ENCODE data around the gene SLC27A4.

SLC27A4 gene

DNA sequence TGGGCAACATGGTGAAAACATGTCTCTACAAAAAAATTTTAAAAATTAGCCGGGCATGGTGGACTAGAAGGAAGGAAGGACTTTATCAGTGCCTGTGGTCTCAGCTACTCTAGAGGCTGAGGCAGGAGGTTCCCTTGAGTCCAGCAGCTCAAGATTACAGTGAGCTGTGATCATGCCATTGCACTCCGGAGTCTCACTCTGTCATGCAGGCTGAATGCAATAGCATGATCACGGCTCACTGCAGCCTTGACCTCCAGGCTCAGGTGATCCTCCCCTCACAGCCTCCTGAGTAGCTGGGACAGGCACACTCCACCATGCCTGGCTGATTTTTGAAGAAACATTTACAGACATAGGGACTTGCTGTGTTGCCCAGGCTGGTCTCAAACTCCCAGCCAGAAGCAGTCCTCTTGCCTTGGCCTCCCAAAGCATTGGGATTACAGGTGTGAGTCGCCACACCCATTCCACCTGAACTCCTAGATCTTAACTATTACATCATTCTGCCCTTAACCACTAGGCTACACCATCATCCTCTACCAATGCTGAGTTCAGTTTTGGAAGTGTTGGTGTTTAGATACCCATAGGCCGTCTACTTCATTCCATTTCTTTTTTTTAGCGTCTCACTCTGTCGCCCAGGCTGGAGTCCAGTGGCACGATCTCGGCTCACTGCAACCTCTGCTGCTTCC is 28.8 kb downstream of the SLC27A4 start:
- FAIRE-seq: no peak

DNA sequence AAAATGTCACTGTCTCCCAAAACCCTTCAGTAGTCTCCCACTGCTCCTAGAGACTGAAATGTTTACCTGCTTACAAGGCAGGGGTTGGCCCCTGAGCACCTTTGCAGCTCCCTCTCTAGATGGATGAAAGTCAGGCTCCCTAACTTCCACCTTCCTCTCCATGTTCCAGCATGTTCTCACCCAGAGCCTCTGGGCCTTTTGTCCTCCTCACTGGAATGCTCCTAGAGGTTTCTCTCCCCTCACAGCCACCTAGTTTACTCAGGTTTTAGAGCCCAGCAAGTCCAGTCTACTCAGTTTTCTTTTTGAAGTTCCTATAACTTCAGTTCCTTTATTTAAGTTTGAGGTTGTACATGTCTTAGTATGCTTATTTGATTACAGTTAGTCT is 30.0 kb downstream of the SLC27A4 start:
- FAIRE-seq: no peak

DNA sequence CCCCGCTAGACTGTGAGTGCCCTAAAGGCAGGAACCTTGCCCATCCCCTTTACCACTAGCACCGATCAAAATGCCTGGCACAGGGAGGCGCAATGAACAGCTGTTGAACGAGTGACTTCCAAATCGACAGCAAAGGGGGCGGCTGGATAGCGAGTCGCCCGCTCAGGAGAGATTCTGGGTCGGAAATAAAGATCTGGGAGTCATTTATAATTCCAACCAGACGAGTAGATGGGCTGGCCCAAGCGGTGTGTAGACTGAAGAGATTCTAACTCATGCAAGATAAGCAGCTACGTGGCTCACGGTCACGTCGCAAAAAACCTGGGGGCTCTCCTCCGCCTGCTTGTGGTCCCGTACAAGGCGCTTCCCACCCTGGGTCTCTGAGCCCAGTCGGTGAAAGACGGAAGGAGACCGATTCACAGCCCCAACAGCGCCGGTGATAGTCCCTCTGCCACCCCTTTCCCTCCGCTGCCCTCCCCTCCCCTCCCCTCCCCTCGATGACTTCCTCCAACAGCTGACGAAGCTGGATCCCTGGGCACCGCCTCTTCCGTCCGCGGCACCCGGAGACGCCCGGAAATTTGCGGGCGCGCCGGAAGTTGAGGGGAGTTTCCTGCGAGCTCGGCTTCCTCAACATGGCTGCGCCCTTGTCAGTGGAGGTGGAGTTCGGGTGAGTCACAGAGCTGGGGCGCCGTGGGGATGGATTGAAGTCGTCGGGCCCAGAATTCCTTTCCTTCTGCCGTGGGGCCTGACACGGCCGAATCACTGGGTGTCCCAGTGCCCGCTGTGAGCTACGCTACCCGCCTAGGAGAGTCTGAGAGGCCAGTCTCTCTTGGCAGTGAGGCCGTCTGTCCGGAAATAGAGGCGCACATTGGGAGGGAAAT is 30.7 kb downstream of the SLC27A4 start, which contains the start of gene URM1:
Gene URM1, plus strand, starts transcription at position 623 of the 878 bp plus-strand sequence. Its CDS starts 7 bp downstream, at position 630.
- FAIRE-seq: no peak

DNA sequence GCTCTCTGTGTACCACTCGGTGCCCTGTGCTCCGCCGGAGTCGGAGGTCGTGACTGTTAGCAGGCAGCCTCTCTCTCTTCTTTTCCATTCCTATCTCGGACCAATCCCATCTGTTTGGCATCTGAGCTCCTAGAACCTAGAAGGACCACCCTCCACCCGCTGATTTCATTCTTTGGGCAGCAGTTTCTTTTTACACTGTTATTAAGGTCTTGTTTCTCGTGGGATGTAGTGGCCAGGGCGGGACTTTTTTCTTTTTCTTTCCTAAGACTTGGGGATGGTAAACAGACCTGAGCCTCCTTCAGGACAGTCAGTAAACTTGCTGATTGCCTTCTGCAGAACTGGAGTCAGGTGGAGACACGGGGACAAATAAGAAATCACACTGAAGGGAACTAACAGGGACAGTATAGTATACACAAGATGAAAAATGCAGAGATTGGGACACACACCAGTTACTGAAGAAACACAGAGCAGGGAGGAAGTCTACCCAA is 31.3 kb downstream of the SLC27A4 start:
- FAIRE-seq: no peak

DNA sequence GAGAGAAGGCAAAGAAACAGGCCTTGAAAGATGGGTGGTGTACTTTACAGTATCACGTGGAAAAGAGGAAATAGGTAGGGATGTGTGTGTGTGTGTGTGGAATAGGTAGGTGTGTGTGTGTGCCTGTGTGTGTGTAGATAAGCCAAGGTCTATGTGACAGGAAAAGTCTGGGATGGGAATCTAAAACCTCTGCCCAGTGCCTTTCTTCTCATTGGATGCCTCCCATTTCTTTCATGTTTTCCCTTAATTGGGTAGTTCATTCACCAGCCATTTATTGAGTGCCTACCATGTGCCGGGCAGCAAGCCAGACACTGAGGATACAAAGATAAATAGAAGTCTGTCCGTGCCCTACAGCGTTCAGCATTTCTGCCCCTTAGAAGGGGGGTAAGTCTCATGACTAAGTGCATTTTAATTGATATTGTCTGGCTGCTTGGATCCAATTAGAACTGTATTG is 31.9 kb downstream of the SLC27A4 start:
- FAIRE-seq: no peak

DNA sequence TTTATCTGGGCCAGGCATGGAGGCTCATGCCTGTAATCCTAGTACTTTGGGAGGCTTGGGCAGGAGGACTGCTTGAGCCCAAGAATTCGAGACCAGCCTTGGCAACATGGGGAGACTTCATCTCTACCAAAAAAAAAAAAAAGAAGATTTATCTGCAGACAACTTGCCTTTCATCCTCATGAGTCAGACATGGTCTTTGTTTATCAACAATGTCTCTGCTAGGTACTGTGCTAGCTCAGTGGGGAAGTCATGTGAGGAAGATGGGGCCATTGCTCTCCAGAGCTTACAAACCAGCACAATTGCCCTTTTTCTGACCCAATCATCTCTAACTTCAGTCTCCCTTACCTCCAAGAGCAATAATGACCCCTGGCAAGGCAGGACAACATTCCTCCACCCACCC is 32.5 kb downstream of the SLC27A4 start:
- no peak for FAIRE-seq

DNA sequence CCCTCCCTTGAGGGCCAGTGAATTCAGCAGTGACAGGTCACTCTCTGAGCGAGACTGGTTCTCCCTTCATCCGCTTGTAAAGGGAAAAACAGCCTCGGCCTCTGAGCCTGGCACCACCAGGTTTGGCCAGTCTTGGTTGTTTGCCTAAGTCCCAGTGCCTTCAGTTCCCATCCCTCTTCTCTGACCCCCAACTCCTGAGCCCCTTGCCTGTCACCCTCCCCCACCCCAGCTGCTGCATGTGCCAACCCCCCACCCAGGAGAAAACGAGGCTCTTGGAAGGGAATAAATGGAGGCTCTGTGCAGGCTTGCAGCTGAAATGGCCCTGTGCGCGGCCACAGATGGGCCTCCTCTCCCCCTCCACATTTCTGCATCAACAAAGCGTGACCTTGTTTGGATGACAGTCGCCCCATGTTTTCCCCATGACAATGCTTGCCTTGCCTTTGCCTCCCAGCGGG is 33.9 kb downstream of the SLC27A4 start:
- FAIRE-seq: no peak

DNA sequence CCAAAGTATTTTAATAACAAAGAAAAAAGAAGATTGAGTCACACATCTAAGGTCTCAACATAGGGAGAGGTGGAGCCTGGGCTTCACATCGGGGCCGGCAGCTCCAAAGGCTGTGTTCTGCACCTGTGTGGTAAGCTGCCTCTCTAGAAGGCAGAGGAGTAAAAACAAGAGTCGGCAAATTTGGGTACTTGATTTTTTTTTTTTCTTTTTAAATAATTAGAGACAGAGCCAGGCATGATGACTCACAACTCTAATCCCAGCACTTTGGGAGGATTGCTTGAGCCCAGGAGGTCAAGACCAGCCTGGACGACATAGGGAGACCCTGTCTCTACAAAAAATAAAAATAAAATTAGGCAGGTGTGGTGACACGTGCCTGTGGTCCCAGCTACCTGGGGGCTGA is 35.5 kb downstream of the SLC27A4 start:
- no peak for FAIRE-seq

DNA sequence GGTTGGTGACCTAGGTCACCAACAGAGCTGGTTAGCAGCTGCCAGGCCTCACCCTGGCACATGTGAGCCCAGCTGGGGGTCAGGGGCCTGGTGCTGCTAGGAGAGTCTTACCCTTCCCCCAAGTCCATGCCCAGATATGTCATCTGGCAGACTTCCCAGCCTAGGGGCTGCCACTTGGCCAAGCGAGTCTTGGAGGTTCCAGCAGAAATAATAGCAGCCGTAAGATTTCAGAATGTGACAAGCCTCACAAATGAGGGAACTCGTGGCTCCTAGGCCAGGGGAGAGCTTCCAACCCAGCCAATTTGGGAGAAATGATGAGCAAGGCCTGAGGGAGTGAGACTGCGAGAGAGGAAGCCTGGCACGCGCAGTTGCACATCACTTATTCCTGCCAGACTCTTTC is 41.9 kb downstream of the SLC27A4 start:
- FAIRE-seq: no peak

DNA sequence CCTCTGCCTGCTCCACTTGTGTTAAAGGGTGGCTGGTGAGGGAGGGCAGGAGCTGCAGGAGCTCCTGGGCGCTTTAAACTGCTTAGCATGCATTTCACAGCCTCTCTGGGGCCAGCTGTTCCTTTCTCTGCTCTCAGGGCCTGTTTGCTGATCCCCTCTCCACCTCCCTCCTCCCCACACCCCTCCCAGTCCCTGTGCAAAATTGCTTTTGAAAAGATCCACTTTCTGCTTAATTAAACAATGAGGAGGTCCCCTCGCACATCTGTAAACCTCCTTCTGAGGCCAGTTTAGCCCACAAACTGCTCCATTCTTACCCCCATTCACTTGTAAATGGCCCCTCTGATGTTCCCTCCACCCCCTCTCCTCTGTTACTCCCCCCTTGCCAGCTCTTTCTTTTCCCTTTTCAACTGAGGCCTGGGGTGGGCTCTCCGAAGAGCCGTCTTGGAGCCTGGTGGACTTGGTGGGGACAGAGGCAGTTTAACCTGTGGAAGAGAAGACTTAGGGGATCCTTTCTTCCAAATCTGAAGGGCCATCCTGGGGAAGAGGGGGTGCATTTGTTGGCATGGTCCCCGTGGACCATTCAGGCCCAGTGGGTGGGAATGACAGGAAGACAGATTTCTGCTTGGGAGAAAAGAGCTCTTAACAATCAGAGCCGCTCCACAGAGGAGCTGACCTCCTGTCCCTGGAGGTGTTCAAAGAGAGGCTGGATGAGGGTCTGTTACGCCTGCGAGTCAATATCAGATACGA is 42.9 kb downstream of the SLC27A4 start:
- FAIRE-seq: no peak

DNA sequence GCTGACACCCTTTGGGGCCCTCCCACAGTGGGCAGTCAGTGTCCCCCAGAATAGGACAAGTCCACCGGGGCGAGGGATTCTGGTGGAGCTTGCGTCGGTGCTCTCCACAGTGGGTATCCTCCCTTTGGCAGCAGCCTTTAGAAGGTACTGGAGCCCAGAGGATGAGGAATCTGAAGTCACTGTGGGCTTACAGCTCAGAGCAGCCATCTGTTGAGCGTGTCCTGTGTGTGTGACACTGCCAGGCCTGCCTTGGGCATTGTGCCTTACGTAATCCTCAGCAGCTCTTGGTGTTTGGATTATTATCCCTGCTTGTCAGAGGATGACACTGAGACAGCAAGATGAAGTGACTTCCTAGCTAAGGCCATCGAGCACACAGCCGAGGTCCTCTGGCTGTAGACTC is 43.5 kb downstream of the SLC27A4 start:
- FAIRE-seq: no peak

DNA sequence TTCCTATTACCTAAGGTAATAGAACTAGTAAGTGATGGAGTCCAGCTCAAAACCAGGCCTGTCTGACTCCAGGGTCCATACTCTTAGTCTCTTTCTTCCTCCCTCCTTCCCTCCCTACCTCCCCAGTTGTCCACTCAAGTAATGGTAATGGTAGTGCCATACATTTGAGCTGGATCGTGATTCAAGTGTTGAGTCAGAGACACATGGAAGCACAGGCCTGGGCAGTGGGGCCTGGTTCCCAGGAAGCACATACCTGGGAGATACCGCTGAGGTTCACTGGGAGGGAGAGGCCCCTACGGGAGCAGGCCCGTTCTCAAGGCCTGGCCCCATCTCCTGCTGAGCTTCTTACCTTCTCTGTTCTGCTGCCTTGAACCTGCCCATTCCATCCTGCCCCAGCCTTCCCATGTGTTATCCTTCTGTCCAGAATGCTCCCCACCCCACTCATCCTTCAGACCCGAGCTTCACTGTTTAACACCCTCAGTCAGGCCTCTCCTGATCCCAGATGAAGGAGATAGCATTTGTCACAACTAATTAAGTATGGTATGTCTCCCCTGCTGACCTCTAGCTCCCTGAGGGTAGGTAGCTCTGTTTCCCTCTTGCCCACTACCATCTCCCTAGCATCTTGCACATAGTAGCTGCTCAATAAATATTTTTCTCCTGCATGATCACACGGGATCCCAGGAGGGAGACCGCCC is 44.6 kb downstream of the SLC27A4 start:
- no peak for FAIRE-seq

DNA sequence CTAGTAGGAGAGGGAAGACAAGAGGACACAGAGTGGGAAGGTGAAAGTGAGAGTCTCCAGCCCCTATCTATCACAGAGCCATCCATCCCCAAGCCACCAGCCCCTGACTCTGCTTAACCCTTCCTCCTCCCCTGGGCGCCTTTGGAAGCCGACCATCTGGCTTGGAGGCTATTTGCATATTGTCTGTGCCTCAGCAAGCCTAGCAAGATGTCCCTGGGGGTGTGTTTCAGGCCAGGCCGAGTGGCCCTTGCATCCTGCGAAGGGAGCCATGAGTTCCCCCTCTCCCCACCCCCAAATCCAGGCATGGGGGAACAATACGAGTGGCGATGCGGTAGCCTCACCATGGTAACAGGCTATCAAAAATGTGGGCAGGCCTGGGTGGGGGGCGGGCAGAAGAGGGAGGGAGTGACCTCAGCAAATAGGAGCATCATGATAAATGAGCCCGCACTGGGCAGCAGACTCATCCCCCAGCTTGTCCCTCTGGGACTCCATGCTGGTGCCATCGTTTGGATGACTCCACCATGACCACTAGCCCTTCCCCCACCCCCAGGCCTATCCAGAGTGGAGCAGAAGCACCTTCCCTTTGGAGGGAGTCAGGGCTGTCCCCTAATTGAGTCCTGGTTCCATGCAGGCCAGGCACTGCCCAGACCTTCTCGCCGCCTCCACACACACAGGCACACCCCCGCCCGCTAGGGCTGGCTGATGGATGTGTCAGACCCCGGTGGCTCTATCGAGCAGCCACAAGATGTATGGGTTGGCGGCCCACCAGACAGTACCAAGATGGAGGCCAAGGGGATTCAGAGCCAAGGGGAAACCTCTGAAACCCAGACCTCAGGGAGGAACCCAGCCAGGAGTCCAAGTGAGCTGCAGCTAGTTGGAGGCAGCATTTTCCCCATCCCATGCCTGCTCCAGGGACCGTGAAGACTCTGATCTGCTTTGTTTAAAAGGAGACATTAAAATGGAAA is 45.5 kb downstream of the SLC27A4 start:
- no peak for FAIRE-seq

DNA sequence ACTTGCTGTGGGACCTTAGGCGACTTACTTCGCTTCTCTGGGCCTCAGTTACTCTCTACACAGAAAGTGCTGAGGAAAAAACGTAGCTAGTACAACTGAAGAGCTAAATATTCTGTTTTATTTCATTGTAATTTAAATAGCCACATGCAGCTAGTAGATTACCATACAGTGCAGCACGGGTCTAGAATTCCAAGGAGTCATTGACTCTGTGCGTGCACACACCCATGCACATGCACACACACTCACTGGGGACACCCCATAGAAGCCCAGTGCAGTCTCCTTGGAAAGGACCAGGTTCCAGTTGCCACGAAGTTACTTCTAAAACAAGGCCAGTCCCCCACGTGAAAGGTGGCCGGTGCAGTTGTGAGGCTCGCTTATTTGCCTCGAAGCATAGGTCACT is 47.8 kb downstream of the SLC27A4 start:
- no peak for FAIRE-seq

DNA sequence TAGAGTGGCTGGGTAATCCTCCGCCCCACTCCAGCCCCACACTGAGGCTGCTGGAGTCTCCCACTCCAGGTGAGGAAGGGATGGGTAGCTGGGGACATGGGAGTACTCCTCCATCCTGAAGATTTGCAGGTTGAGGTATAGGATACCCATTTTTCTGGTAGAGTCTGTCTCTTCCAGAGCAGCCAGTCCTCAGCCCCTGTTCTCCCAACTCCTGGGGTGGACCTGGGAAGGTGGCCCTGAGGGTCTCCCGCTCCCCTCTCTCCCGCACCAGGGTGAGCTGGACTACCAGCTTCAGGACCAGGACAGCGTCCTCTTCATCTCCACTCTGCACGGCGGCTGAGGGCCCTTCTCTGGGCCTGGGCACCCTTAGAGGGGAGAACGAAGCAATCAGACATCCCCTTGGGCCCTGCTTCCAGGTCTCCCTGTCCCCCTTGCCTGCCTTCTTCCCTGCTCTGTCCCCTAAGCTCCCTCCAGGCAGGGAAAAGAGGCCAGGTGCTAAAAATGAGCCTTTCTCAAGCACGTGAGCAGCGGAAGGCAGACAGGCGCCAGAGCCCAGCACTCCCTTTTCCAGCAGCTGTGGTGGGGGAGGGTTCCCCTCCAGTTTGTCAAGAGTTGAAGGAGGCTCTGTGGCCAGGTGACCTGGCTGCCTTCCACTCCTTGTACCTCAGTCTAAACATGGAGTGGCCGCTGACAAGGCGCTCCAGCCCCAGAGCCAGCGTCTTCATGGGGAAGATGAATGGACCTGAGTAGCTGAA is 49.2 kb downstream of the SLC27A4 start:
- FAIRE-seq: no peak

DNA sequence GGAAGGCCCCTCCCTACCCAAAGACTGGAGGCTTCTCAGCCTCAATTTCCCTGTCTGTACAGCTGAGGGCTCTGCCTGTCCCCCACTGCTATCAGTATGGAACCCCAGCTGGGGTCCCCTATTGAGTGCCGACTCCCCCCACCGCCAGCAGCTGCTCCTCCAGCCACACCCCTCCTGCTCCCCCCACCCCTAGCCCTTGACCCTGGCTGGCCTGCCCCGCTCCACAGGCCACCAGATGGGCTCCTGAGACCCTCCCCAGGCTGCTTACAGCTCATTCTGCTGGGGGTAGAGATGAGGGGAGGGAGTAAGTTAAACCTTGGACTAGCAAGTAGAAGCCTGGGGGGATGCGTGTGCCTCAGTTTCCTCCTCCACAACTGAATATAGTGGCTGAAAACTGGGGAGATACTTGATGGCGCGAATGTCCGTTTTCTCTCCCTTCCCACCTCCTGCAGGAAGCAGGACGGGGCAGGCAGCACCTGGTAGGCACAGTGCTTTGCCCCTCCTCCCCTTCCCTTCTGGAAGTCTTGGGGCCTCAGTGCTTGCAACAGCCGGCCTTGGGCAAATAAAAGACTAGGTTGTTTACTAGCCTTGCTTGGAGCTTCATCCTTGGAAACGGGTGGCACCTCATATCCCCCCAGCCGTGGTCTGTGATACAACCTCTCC is 50.0 kb downstream of the SLC27A4 start:
- no peak for FAIRE-seq

DNA sequence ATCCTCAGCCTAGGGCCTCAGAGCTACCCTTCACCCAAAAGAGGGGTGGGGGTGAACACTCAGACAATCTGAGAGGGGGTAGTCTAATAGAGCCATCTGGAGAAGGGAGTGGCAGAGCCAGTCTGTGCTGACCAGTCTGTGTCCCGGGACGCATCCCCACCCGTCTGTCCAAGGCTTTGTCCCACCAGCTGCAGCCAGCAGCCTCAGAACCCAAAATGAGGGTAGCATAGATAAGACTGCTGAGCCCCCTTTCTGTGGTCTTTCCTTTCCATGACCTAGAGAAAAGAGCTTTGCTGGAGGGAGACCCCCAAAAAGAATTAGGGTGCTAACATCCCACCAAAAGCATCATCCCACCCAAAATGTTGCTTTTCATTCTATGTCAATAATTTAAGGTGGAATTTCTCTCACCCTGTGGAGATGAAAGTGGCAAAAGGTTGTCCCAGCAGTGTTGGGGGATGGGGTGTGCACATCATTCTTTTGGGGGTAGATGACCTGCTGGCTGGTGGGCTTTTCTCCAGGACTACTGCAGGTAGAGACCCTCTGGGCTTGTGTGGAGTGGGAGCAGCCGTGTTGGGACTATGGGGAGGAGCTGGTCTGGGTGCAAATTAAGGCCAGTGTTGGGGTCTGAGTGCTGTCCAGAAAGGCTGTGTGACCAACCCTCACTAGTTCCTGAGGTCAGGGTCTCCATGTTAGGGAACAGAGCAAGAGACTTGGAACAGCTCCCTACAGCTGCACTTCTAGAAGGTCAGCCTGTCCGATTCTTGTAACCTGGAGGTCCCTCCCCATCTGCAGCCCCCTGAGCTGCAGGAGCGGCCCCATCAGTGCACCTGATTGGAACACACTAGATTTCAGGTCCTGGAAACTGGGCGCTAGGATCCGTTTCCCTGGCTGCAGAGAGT is 50.7 kb downstream of the SLC27A4 start:
- no peak for FAIRE-seq

DNA sequence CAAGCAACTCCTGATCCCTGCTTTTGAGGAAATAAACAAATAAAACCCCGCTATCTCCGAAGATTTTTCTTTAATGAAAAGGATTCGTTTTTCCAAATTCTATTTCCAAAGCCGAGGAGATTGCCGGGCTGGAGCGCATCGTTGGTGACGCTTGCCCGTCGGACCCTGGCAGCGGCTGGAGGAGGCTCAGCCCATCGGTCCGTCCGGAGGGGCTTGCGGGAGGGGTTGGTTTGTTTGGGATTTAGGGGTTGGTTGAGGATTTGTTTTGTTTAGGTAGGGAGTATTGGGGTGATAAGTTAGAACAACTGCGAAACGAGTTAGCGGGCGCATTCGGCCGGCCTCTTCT is 51.6 kb downstream of the SLC27A4 start:
- no peak for FAIRE-seq

All from TTC549 (cell line).